Neutrophil (primary cell): ENCODE data around the gene PMFBP1.

Experiments used
- H3K27ac ChIP-seq: fragments of 200-600 bp; sonication (generic); 2 replicates; pipeline ENCODE4 v1.5.1; 2016; ENCODE audit warnings: mild to moderate bottlenecking, moderate library complexity
- H3K27me3 ChIP-seq: fragments of 200-600 bp; sonication (generic); 2 replicates; pipeline ENCODE4 v1.6.0; 2016; ENCODE audit warnings: mild to moderate bottlenecking
- H3K36me3 ChIP-seq: fragments of 200-600 bp; sonication (generic); 2 replicates; pipeline ENCODE4 v1.5.1; 2017
- H3K4me1 ChIP-seq, 2 experiments: fragments of 200-600 bp in 1 of 2; sonication (generic) in 1 of 2; 1 replicate in 1 of 2; 2 replicates in 1 of 2; pipeline versions ENCODE4 v1.5.1 to v1.6.1; 2013 to 2016; ENCODE audit warnings: low read depth in 1 of 2, low read length in 1 of 2, mild to moderate bottlenecking in 1 of 2, moderate library complexity in 1 of 2; ENCODE audit not compliant: control insufficient read depth in 1 of 2, insufficient read depth in 1 of 2
- H3K4me3 ChIP-seq, 2 experiments: fragments of 200-600 bp in 1 of 2; sonication (generic) in 1 of 2; 1 replicate in 1 of 2; 2 replicates in 1 of 2; pipeline ENCODE4 v1.5.1; 2013 to 2016; ENCODE audit warnings: low read depth in 1 of 2, low read length in 1 of 2, mild to moderate bottlenecking in 1 of 2, moderate library complexity in 1 of 2
- H3K9me3 ChIP-seq: fragments of 200-600 bp; sonication (generic); 2 replicates; pipeline ENCODE4 v1.5.1; 2016
- TF ChIP-seq, protein P1 (sequence below): fragments of 200-600 bp; sonication (generic); IDR thresholded peaks from 2 replicates; pipeline ENCODE4 v1.5.1; 2016; ENCODE audit warnings: antibody characterized with exemption

Gene PMFBP1

DNA sequence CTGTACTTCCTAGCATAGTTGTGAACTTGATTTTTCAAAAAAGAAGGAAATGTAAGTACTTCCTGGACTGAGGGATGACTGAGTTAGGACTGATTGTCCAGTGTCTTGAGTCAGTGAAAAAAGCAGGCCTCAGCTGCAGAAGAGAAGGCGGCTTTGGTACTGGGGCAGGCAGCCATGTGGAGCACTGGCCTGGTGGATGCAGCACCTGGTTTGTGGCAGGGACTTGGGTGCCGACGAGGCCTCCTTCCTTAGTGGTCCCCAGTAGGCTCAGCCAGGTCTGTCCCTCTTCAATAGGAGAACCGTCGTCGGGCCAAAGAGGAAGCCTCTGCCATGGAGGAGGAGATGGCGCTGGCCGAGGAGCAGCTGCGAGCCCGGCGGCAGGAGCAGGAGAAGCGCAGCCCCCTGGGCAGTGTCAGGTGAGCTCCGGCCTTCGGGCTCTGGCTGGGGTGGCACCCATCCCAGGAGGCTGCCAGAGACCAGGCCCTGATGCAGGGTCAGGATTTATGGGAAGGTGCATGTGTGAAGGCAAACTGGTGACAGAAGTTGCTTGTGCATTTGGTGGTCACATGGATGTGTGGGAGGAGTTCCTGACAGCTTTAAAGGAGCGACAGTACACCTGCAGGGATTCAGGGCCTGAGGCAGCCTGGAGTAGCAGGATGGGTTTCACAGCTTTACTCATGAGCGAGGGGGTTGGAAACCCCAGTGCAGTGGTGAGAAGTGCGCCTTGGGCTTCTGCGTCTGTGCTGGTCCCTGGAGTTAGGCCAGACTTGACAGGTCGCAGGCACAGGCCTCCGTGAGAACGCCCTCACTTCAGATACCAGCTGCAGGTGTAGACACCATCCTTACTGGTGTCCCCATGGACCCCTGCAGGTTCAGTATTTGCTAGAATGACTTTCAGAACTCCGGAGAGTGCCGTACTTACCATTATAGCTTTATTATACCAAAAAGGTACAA is 61.0 kb downstream of the PMFBP1 start:
- Histone ChIP-seq H3K36me3 (peaks cover 79% of the 10 kb centered on the region), H3K4me3 (no peak overlapping the region), H3K27me3 (no peaks in the 10 kb centered on the region), H3K9me3 (no peaks in the 10 kb centered on the region), H3K4me1 (no peaks in the 10 kb centered on the region), H3K27ac (no peak overlapping the region)
- TF ChIP-seq, protein P1, sequence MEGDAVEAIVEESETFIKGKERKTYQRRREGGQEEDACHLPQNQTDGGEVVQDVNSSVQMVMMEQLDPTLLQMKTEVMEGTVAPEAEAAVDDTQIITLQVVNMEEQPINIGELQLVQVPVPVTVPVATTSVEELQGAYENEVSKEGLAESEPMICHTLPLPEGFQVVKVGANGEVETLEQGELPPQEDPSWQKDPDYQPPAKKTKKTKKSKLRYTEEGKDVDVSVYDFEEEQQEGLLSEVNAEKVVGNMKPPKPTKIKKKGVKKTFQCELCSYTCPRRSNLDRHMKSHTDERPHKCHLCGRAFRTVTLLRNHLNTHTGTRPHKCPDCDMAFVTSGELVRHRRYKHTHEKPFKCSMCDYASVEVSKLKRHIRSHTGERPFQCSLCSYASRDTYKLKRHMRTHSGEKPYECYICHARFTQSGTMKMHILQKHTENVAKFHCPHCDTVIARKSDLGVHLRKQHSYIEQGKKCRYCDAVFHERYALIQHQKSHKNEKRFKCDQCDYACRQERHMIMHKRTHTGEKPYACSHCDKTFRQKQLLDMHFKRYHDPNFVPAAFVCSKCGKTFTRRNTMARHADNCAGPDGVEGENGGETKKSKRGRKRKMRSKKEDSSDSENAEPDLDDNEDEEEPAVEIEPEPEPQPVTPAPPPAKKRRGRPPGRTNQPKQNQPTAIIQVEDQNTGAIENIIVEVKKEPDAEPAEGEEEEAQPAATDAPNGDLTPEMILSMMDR = no peak

DNA sequence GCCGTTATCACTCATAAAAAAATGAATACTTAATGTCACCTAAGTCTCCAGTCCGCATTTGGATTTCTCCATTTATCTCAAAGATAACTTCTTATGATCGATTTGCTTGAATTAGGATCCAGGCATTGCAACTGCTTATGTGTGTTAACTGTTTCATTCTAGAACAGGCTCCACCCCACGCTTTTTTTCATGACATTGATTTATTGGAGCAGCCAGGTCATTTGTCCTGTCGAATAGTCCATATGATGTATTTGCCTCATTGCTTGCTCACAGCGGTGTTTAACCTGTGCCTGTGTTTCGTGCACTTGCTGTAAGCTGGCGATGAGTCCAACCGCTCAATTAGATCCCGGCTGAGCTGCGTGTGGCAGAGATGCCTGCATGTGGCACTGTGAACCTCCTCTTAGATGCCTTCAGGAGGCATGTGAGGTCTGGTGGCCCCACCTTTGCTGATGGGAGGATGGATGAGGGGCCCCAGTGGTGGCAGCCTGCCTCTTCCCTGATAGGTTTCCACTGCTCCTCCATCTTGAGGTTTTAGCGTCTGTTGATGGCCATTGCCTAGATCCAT is 61.9 kb downstream of the PMFBP1 start:
- Histone ChIP-seq H3K27me3 (no peaks in the 10 kb centered on the region), H3K4me3 (no peak overlapping the region), H3K27ac (no peak overlapping the region), H3K36me3 (peaks cover 88% of the 10 kb centered on the region), H3K9me3 (no peaks in the 10 kb centered on the region), H3K4me1 (no peaks in the 10 kb centered on the region)
- TF ChIP-seq, protein P1 = no peak

DNA sequence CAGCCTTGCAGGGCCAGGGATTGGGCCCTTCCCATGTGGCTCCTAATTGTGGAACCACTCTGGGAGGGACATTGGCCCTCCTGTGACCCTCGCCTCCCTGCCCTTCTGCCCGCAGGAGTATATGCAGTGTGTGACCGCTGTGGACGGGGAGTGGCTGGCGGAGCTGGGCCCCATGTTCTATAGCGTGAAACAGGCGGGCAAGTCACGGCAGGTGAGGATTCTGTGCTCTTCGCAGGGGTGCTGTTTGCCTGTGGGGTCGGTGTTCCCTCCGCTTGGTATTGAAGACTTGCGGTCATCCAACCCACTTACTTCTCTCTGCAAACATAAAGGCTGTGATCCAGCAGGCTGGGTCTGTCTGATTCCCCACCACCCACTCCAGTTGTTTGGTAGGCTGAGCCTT is 62.7 kb downstream of the PMFBP1 start:
- no peak overlapping the region for H3K4me3 ChIP-seq
- H3K9me3 ChIP-seq = no peaks in the 10 kb centered on the region

DNA sequence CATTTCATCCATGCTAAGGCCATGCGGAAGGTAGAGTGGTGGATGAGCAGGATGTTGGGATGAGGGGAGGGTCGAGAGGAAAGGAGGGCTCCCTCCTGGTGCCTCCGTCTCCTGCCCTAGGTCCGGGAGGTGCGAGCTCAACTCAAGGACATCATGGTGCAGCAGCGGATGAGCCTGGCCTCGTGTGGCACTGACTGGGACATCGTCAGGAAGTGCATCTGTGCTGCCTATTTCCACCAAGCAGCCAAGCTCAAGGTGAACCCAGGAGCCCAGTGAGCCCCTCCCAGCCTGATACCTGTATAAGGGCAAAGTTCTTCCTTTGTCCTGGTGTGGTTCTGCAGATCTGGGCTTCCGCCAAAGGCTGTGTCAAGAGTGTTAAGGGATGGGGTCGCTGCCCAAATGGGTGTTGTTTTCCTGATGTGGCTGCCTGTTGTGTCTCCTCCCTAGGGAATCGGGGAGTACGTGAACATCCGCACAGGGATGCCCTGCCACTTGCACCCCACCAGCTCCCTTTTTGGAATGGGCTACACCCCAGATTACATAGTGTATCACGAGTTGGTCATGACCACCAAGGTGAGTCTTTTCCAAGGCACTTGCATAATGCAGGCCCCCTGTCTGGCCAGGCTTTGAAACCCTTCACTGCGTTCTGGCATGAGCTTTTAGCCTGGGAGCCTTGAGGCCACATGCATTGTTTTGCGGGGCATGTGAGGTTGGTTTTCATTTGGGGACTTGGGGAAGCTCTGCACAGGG is 63.4 kb downstream of the PMFBP1 start:
- Histone ChIP-seq H3K4me1 (no peaks in the 10 kb centered on the region), H3K4me3 (no peak overlapping the region), H3K36me3 (peaks cover 100% of the 10 kb centered on the region), H3K27me3 (no peaks in the 10 kb centered on the region), H3K9me3 (no peaks in the 10 kb centered on the region), H3K27ac (no peak overlapping the region)
- TF ChIP-seq, protein P1 = no peak

More for the DNA sequence above, 62.7 kb downstream of the PMFBP1 start:
- no peaks in the 10 kb centered on the region for H3K4me1 ChIP-seq
- H3K27me3 ChIP-seq = no peaks in the 10 kb centered on the region
- TF ChIP-seq, protein P1 = no peak
- no peak overlapping the region for H3K27ac ChIP-seq
- peaks cover 96% of the 10 kb centered on the region for H3K36me3 ChIP-seq

DNA sequence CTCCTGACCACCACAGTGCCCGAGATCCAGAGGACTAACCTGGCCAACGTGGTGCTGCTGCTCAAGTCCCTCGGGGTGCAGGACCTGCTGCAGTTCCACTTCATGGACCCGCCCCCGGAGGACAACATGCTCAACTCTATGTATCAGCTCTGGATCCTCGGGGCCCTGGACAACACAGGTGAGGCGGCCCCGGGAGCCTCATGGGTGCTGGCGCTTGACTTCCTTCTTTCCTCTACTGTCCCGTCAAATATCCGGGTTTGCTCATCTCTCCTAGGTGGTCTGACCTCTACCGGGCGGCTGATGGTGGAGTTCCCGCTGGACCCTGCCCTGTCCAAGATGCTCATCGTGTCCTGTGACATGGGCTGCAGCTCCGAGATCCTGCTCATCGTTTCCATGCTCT is 64.6 kb downstream of the PMFBP1 start:
- H3K27ac ChIP-seq = no peak overlapping the region
- H3K27me3 ChIP-seq = no peaks in the 10 kb centered on the region
- H3K4me3 ChIP-seq = no peak overlapping the region
- no peaks in the 10 kb centered on the region for H3K4me1 ChIP-seq
- H3K9me3 ChIP-seq = no peaks in the 10 kb centered on the region
- TF ChIP-seq, protein P1 = no peak
- H3K36me3 ChIP-seq = peaks cover 100% of the 10 kb centered on the region
